Upper lobe of left lung (tissue), 4 donors: Measurements from ENCODE around the gene NFATC2.

Experiments used
- POLR2AphosphoS5 ChIP-seq, 2 donors: sonication (generic); formaldehyde crosslinking; IDR thresholded peaks; one replicate each; pipeline ENCODE4 v1.5.1; 2017; ENCODE audit warnings: antibody characterized with exemption in 2 of 2
- TF ChIP-seq, protein P1 (sequence below), 6 experiments: fragments of 450-650 bp in 4 of 6; fragments of 200-600 bp in 2 of 6; sonication (generic) in 2 of 6; IDR thresholded peaks; one replicate each; pipeline ENCODE4 v1.5.1; 2016 to 2019; ENCODE audit warnings: antibody characterized with exemption in 6 of 6

- TF ChIP-seq, protein P1, sequence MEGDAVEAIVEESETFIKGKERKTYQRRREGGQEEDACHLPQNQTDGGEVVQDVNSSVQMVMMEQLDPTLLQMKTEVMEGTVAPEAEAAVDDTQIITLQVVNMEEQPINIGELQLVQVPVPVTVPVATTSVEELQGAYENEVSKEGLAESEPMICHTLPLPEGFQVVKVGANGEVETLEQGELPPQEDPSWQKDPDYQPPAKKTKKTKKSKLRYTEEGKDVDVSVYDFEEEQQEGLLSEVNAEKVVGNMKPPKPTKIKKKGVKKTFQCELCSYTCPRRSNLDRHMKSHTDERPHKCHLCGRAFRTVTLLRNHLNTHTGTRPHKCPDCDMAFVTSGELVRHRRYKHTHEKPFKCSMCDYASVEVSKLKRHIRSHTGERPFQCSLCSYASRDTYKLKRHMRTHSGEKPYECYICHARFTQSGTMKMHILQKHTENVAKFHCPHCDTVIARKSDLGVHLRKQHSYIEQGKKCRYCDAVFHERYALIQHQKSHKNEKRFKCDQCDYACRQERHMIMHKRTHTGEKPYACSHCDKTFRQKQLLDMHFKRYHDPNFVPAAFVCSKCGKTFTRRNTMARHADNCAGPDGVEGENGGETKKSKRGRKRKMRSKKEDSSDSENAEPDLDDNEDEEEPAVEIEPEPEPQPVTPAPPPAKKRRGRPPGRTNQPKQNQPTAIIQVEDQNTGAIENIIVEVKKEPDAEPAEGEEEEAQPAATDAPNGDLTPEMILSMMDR (IDR thresholded peaks at IDR 0.05), result no peak
- no peak for TF ChIP-seq POLR2AphosphoS5 (IDR thresholded peaks at IDR 0.05)
Observed at GRCh38 chr20:51350941-51351631, 191.4 kb downstream of the NFATC2 start.
